Keratinocyte (primary cell): ENCODE results near the gene SCN8A.

Source experiments
- EZH2 ChIP-seq: IDR thresholded peaks from one replicate; pipeline ENCODE4 v1.6.1; 2012; ENCODE audit warnings: inconsistent platforms, mild to moderate bottlenecking, low read length, moderate library complexity
- TF ChIP-seq, protein P1 (sequence below), 3 experiments: IDR thresholded peaks in 1 of 3; conservative IDR thresholded peaks in 1 of 3; optimal IDR thresholded peaks in 1 of 3; 2 replicates in 2 of 3; 3 replicates in 1 of 3; pipeline versions ENCODE3 to v1.5.1; 2011; ENCODE audit warnings: low read length in 3 of 3, mild to moderate bottlenecking in 3 of 3, moderate library complexity in 2 of 3, control low read depth in 1 of 3, inconsistent platforms in 1 of 3; ENCODE audit not compliant: insufficient read depth in 2 of 3; ENCODE audit errors: extremely low read depth in 1 of 3

DNA sequence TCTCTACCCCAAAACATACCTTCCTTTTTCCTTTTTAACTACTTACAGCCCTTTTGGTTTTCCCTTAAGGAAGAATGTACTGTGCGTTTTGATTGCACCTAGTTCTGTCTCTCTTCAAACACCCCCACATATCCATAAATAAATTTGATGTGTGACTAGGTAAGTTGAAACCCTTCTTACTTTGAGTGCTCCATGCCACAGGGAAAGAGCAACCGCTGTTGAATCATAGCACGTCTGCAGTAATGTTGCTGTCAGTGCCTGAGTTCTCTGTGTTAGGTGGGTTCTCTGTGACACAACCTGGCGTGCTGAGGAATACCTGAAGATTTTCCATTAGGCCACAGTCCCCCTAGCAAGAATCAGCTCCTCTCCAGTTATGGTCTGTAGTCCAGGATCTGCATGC is 155.4 kb downstream of the SCN8A start:
- TF ChIP-seq, protein P1, sequence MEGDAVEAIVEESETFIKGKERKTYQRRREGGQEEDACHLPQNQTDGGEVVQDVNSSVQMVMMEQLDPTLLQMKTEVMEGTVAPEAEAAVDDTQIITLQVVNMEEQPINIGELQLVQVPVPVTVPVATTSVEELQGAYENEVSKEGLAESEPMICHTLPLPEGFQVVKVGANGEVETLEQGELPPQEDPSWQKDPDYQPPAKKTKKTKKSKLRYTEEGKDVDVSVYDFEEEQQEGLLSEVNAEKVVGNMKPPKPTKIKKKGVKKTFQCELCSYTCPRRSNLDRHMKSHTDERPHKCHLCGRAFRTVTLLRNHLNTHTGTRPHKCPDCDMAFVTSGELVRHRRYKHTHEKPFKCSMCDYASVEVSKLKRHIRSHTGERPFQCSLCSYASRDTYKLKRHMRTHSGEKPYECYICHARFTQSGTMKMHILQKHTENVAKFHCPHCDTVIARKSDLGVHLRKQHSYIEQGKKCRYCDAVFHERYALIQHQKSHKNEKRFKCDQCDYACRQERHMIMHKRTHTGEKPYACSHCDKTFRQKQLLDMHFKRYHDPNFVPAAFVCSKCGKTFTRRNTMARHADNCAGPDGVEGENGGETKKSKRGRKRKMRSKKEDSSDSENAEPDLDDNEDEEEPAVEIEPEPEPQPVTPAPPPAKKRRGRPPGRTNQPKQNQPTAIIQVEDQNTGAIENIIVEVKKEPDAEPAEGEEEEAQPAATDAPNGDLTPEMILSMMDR (optimal IDR thresholded peaks at IDR 0.05 in 1 of 3, IDR thresholded peaks at IDR 0.05 in 1 of 3, conservative IDR thresholded peaks at IDR 0.05 in 1 of 3; ENCODE audit: extremely low read depth in 1 of 3, insufficient read depth in 2 of 3, low read length in 3 of 3): no peak
- no peak for TF ChIP-seq EZH2
